GM23248 (cell line): ENCODE data around the gene ABCC10. TPM values are rescaled to one million over a fixed set of nuclear protein-coding genes. Genes with fewer than 3 reads are reported as not detected.

Experiments used
- DNase-seq: peaks from one replicate; pipeline ENCODE4 v3.0.0-alpha.2; 2015
- H2AFZ ChIP-seq: fragments of 200-600 bp; sonication (generic); 2 replicates; pipeline ENCODE4 v1.6.1; 2016; ENCODE audit warnings: antibody characterized with exemption
- H3F3A ChIP-seq: fragments of 200-600 bp; sonication (generic); 2 replicates; pipeline ENCODE4 v1.6.1; 2016; ENCODE audit warnings: mild to moderate bottlenecking, antibody characterized with exemption, mixed run types; ENCODE audit not compliant: insufficient read depth
- H3K27ac ChIP-seq: fragments of 200-600 bp; sonication (generic); 2 replicates; pipeline ENCODE4 v1.5.1; 2016; ENCODE audit warnings: mild to moderate bottlenecking
- H3K27me3 ChIP-seq: fragments of 200-600 bp; sonication (generic); replicated peaks from 2 replicates; pipeline ENCODE4 v1.6.1; 2016; ENCODE audit warnings: mild to moderate bottlenecking; ENCODE audit not compliant: insufficient read depth
- H3K36me3 ChIP-seq: fragments of 200-600 bp; sonication (generic); 2 replicates; pipeline ENCODE4 v1.6.1; 2016; ENCODE audit warnings: low read depth, mild to moderate bottlenecking
- H3K4me1 ChIP-seq: fragments of 200-600 bp; sonication (generic); 2 replicates; pipeline ENCODE4 v1.6.1; 2016; ENCODE audit warnings: mild to moderate bottlenecking; ENCODE audit not compliant: insufficient read depth
- H3K4me2 ChIP-seq: fragments of 200-600 bp; sonication (generic); one replicate; pipeline ENCODE4 v1.6.1; 2016; ENCODE audit warnings: mild to moderate bottlenecking; ENCODE audit not compliant: unreplicated experiment
- H3K4me3 ChIP-seq: fragments of 200-600 bp; sonication (generic); 2 replicates; pipeline ENCODE4 v1.5.1; 2016; ENCODE audit warnings: mild to moderate bottlenecking
- H3K79me2 ChIP-seq: fragments of 200-600 bp; sonication (generic); 2 replicates; pipeline ENCODE4 v1.6.1; 2016; ENCODE audit warnings: mild to moderate bottlenecking; ENCODE audit not compliant: insufficient read depth
- H3K9ac ChIP-seq: fragments of 200-600 bp; sonication (generic); 2 replicates; pipeline ENCODE4 v1.6.1; 2016; ENCODE audit warnings: mild to moderate bottlenecking
- H3K9me2 ChIP-seq: fragments of 200-600 bp; sonication (generic); 2 replicates; pipeline ENCODE4 v1.6.1; 2016; ENCODE audit warnings: mixed run types, mild to moderate bottlenecking, moderate library complexity; ENCODE audit not compliant: insufficient read depth
- H3K9me3 ChIP-seq: fragments of 200-600 bp; sonication (generic); one replicate; pipeline ENCODE4 v1.6.1; 2017; ENCODE audit warnings: low read depth
- H4K20me1 ChIP-seq: fragments of 200-600 bp; sonication (generic); 2 replicates; pipeline ENCODE4 v1.6.0; 2016; ENCODE audit not compliant: insufficient read depth
- EZH2 ChIP-seq: fragments of 200-600 bp; sonication (generic); IDR thresholded peaks from 2 replicates; pipeline ENCODE4 v1.6.1; 2018; ENCODE audit warnings: antibody characterized with exemption, mild to moderate bottlenecking; ENCODE audit not compliant: insufficient read depth, poor library complexity, severe bottlenecking
- EZH2phosphoT487 ChIP-seq: fragments of 200-600 bp; sonication (generic); IDR thresholded peaks from 2 replicates; pipeline ENCODE4 v1.6.1; 2018; ENCODE audit warnings: antibody characterized with exemption, moderate library complexity, mild to moderate bottlenecking, low read depth; ENCODE audit not compliant: insufficient read depth
- WGBS, 2 experiments: methylation state at CpG; one replicate each; pipeline ENCODE4 v1.1.6; 2015 to 2017; ENCODE audit warnings: low lambda C conversion rate in 2 of 2, low coverage in 1 of 2; ENCODE audit errors: missing lambda C conversion rate in 2 of 2; 5-methylcytosine and 5-hydroxymethylcytosine counted together
- in situ Hi-C: fragments of 300-500 bp; cut with MboI; formaldehyde crosslinking; loops from 2 replicates; pipeline ENCODE4 v1.15.0; 2020
- polyA plus RNA-seq: library from polyadenylated mRNA; unstranded; fragments of >200 nt; fragmentation: Nextera tagmentation; extraction: Ambion mirVana; gene quantifications from 2 replicates; pipeline ENCODE4 v1.2.1, GENCODE V29; 2016
- total RNA-seq: library from RNA; depleted of rRNA; stranded (reverse); fragments of >200 nt; shearing (Covaris generic); gene quantifications from 2 replicates; pipeline ENCODE4 v1.2.3, GENCODE V29; 2014

Gene ABCC10
- total and polyA plus RNA-seq, 2 experiments from 2014 or later = 20.0 to 21.3 TPM

DNA sequence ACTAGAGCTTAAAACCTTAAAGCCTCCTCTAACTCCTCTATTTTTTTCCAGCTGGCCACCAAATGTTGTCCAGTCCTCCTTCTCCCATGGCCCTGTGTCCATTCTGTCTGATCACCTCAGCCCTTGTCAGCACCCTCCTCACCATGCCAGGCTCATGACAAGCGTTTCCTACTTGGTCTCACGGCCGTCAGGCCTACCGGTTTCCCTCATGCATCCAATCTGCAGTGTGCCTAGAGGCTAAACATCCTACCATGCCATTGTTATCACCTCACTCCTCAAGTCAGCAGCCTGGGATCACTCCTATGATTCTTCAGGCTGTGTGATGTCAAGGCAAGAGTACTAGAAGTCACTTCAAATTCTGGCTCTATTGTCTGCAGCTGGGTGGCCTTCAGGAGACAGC, 40.4 kb downstream of the ABCC10 start:
- WGBS, 2 experiments = 46 to 59% methylated on average over 4 of the region's 4 CpGs
- no peak overlapping the region for H3K4me3 ChIP-seq

DNA sequence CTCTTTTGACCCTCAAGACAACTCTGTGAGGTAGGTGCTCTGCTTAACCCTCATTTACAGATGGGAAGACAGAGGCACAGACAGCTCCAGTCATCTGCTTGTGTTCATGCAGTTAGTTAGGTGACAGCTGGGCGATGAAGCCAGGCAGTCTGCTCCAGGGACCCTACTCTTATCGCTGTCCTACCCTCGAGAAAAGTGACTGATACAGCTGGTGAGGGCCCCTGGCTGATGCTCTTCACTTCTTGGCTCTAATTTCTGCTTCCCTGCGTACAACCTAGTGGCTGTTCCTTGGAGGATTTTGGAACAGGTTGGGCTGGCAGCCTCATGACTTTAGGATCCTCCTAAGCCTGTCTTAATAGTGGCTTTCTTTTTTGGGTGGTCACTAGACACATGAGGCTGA, 40.9 kb downstream of the ABCC10 start:
- no peak for TF ChIP-seq EZH2
- no peak for TF ChIP-seq EZH2phosphoT487
- Histone ChIP-seq H3K4me3 (no peak overlapping the region), H3K9me3 (no peaks in the 10 kb centered on the region), H2AFZ (no peak overlapping the region), H3K27me3 (no peaks in the 10 kb centered on the region), H3K27ac (no peak overlapping the region), H3K79me2 (no peaks in the 10 kb centered on the region), H3K4me1 (no peaks in the 10 kb centered on the region), H4K20me1 (no peaks in the 10 kb centered on the region), H3K4me2 (no peak overlapping the region), H3K9ac (no peak overlapping the region), H3K36me3 (no peaks in the 10 kb centered on the region), H3F3A (no peaks in the 10 kb centered on the region), H3K9me2 (no peaks in the 10 kb centered on the region)
- in situ Hi-C loops = no loop called here
- WGBS, 2 experiments = 58 to 65% methylated on average over 4 of the region's 4 CpGs
- no peak for DNase-seq

More for the DNA sequence above, 40.4 kb downstream of the ABCC10 start:
- Histone ChIP-seq H3K9me2 (no peaks in the 10 kb centered on the region), H3K9ac (no peak overlapping the region), H3K27me3 (no peaks in the 10 kb centered on the region), H3K36me3 (no peaks in the 10 kb centered on the region), H4K20me1 (no peaks in the 10 kb centered on the region), H2AFZ (no peak overlapping the region), H3K27ac (no peak overlapping the region), H3F3A (no peaks in the 10 kb centered on the region), H3K4me1 (no peaks in the 10 kb centered on the region), H3K4me2 (no peak overlapping the region), H3K79me2 (no peaks in the 10 kb centered on the region), H3K9me3 (no peaks in the 10 kb centered on the region)
- in situ Hi-C loops = no loop called here
- no peak for TF ChIP-seq EZH2phosphoT487
- no peak for TF ChIP-seq EZH2
- DNase-seq = no peak

DNA sequence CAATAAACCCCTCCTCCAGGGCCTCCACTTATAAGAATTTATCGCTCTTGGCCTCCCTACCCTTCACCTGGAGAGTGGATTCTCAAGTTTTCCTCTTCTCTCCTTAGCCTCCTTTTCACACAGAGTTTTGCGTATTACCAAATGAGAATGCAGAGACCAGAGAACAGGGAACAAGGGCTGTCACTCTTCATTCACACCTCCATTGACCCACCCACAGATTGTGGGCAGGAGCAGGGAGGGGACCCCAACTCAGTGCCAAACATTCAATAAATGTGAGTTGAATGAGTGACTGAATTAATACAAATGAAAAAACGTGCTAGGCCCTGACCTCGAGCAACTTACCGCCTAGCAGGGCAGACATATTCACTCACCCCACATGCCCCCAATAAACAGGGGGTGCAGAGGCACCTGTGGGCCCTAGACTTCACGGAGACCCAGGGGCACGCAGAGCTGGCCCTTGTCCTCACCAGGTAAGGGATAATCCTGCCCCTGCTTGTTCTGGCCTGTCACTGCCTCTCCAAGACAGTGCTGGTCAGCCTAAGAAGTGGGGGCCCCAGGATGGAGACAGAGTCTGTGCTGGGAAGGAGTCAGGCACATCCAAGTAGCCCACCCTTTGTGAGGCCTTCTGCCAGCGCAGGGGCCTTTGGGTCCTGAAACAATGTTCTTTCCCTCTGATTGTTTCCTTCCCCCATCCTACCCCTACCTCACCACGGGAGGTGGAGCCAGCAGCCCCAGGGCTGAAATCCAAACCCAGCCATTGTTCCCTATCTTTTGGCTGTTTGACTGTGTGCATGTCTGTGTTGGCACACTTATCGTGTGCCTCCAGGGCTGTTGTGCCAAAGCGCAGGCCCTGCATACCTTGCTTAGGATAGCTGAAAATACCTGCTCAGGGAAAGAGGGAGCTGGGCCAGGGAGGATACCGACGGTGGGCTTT, 41.7 kb downstream of the ABCC10 start:
- H3K9me3 ChIP-seq = no peaks in the 10 kb centered on the region
- H3F3A ChIP-seq = no peaks in the 10 kb centered on the region
- no peak overlapping the region for H3K4me3 ChIP-seq

DNA sequence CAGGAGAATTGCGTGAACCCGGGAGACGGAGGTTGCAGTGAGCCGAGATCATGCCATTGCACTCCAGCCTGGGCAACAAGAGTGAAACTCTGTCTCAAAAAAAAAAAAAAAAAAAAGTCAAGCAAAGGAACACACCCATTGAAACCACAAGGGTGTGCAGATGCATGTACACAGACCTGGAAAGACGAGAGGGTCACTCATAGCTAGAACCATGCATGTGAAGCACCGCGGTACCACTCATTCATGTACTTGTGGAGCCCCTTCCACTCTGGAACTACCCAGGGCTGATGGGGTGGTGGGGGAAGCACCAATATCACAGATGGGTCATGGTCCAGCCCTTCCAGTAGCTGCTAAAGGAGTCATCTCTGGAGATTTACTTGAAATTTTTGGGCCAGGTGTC, 42.6 kb downstream of the ABCC10 start:
- H4K20me1 ChIP-seq = no peaks in the 10 kb centered on the region
- in situ Hi-C loops = no loop called here
- TF ChIP-seq EZH2 = no peak
- TF ChIP-seq EZH2phosphoT487 = no peak
- no peak overlapping the region for H3K4me2 ChIP-seq
- H3K79me2 ChIP-seq = no peaks in the 10 kb centered on the region
- H3K4me3 ChIP-seq = no peak overlapping the region
- H3K9me3 ChIP-seq = no peaks in the 10 kb centered on the region
- no peaks in the 10 kb centered on the region for H3F3A ChIP-seq
- H3K27ac ChIP-seq = no peak overlapping the region
- H3K36me3 ChIP-seq = no peaks in the 10 kb centered on the region
- no peaks in the 10 kb centered on the region for H3K9me2 ChIP-seq
- no peak for DNase-seq
- H2AFZ ChIP-seq = no peak overlapping the region
- no peaks in the 10 kb centered on the region for H3K27me3 ChIP-seq
- H3K4me1 ChIP-seq = no peaks in the 10 kb centered on the region
- 83% methylated on average over 7 of the region's 7 CpGs for WGBS, 2 experiments
- no peak overlapping the region for H3K9ac ChIP-seq

More for the DNA sequence above, 41.7 kb downstream of the ABCC10 start:
- H3K9ac ChIP-seq = no peak overlapping the region
- no peak overlapping the region for H3K27ac ChIP-seq
- no peaks in the 10 kb centered on the region for H3K79me2 ChIP-seq
- H4K20me1 ChIP-seq = no peaks in the 10 kb centered on the region
- no peak overlapping the region for H3K4me2 ChIP-seq
- H3K4me1 ChIP-seq = no peaks in the 10 kb centered on the region
- DNase-seq = no peak
- in situ Hi-C loops = no loop called here
- WGBS, 2 experiments = 47 to 50% methylated on average over 13 of the region's 13 CpGs
- no peaks in the 10 kb centered on the region for H3K27me3 ChIP-seq
- H2AFZ ChIP-seq = no peak overlapping the region
- no peak for TF ChIP-seq EZH2
- TF ChIP-seq EZH2phosphoT487 = no peak
- no peaks in the 10 kb centered on the region for H3K9me2 ChIP-seq
- H3K36me3 ChIP-seq = no peaks in the 10 kb centered on the region
